Measurements from ENCODE around the gene ABCA1.

ABCA1 gene

GRCh38 chr9:104836235-104836634 is 91.7 kb downstream of the ABCA1 start:
- Histone ChIP-seq H2AFZ (ENCODE audit: low read depth, low read length, severe bottlenecking) (no peak overlapping the region), H3K9me3 (ENCODE audit: insufficient read depth, low read length) (no peaks in the 10 kb centered on the region), H4K20me1 (ENCODE audit: low read depth, low read length) (no peaks in the 10 kb centered on the region), H3K9me2 (replicated peaks; ENCODE audit: insufficient read depth, low read length) (no peaks in the 10 kb centered on the region), H3K4me3 (ENCODE audit: insufficient read depth, low read length, poor library complexity, severe bottlenecking) (no peak overlapping the region), H3K9ac (ENCODE audit: low read length) (no peak overlapping the region), H3K4me2 (ENCODE audit: low read depth, low read length, poor library complexity, severe bottlenecking) (no peak overlapping the region), H3K27ac (ENCODE audit: low read depth, low read length) (no peak overlapping the region), H3K36me3 (ENCODE audit: low read length) (no peaks in the 10 kb centered on the region), H3K27me3 (ENCODE audit: low read length) (no peaks in the 10 kb centered on the region), H3F3A (ENCODE audit: insufficient read depth) (no peaks in the 10 kb centered on the region), H3K79me2 (ENCODE audit: insufficient read depth, low read length) (no peaks in the 10 kb centered on the region)
- TF ChIP-seq, protein P1, sequence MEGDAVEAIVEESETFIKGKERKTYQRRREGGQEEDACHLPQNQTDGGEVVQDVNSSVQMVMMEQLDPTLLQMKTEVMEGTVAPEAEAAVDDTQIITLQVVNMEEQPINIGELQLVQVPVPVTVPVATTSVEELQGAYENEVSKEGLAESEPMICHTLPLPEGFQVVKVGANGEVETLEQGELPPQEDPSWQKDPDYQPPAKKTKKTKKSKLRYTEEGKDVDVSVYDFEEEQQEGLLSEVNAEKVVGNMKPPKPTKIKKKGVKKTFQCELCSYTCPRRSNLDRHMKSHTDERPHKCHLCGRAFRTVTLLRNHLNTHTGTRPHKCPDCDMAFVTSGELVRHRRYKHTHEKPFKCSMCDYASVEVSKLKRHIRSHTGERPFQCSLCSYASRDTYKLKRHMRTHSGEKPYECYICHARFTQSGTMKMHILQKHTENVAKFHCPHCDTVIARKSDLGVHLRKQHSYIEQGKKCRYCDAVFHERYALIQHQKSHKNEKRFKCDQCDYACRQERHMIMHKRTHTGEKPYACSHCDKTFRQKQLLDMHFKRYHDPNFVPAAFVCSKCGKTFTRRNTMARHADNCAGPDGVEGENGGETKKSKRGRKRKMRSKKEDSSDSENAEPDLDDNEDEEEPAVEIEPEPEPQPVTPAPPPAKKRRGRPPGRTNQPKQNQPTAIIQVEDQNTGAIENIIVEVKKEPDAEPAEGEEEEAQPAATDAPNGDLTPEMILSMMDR (IDR thresholded peaks at IDR 0.05; ENCODE audit: insufficient read depth, low read length, poor library complexity, severe bottlenecking), result no peak
- TF ChIP-seq EZH2phosphoT487 (conservative IDR thresholded peaks at IDR 0.05; ENCODE audit: low read length), result no peak

DNA sequence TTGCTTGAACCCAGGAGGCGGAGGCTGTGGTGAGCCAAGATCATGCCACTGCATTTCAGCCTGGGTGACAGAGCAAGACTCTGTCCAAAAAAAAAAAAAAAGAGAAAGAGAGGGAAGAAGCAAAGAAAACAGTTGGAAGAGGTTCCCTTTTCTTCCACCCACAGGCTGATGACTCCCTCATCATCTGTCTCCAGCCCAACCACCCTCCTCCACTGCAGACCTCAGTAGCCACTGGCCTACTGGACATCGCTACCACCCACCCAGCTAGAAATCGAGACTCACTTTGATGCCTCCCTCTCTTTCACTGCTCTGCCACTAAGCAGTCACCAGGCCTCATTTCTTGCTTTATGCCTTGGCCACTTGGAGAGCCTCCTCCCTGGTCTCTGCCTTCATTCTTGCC is 92.8 kb downstream of the ABCA1 start:
- H2AFZ ChIP-seq (ENCODE audit: low read depth, low read length, severe bottlenecking), result no peak overlapping the region
- no peaks in the 10 kb centered on the region for H3K9me3 ChIP-seq (ENCODE audit: insufficient read depth, low read length)
- TF ChIP-seq, protein P1 (IDR thresholded peaks at IDR 0.05; ENCODE audit: insufficient read depth, low read length, poor library complexity, severe bottlenecking), result no peak
- no peak for TF ChIP-seq EZH2phosphoT487 (conservative IDR thresholded peaks at IDR 0.05; ENCODE audit: low read length)
- H3K79me2 ChIP-seq (ENCODE audit: insufficient read depth, low read length), result no peaks in the 10 kb centered on the region
- H3K27me3 ChIP-seq (ENCODE audit: low read length), result no peaks in the 10 kb centered on the region
- H4K20me1 ChIP-seq (ENCODE audit: low read depth, low read length), result no peaks in the 10 kb centered on the region
- H3K4me3 ChIP-seq (ENCODE audit: insufficient read depth, low read length, poor library complexity, severe bottlenecking), result no peak overlapping the region
- no peak overlapping the region for H3K27ac ChIP-seq (ENCODE audit: low read depth, low read length)
- H3K9me2 ChIP-seq (replicated peaks; ENCODE audit: insufficient read depth, low read length), result no peaks in the 10 kb centered on the region
- H3K9ac ChIP-seq (ENCODE audit: low read length), result no peak overlapping the region
- no peak overlapping the region for H3K4me2 ChIP-seq (ENCODE audit: low read depth, low read length, poor library complexity, severe bottlenecking)
- H3K36me3 ChIP-seq (ENCODE audit: low read length), result no peaks in the 10 kb centered on the region
- H3F3A ChIP-seq (ENCODE audit: insufficient read depth), result no peaks in the 10 kb centered on the region

DNA sequence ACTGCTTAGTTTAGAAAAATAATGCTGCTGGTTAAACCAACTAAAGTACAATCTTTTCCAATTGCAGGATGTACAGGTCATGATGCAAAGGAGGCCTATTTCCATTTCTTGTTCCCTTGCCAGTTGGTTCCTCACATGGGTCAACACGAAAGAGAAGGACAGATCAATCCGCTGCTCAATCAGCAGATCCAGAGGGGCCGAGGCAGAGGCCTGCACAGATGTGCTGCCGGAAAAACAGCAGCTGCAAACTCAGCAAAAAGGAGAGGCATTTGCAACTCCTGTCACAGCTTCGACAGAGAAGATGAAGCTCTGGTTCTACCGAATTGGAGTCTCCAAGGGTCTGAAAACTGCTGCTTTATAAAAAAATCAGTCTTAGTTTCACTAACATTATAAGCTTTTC is 94.3 kb downstream of the ABCA1 start:
- Histone ChIP-seq H3K79me2 (ENCODE audit: insufficient read depth, low read length) (no peaks in the 10 kb centered on the region), H3K36me3 (ENCODE audit: low read length) (no peaks in the 10 kb centered on the region), H3K27me3 (ENCODE audit: low read length) (no peaks in the 10 kb centered on the region), H3K4me3 (ENCODE audit: insufficient read depth, low read length, poor library complexity, severe bottlenecking) (no peak overlapping the region), H3K9me2 (replicated peaks; ENCODE audit: insufficient read depth, low read length) (no peaks in the 10 kb centered on the region), H3K9me3 (ENCODE audit: insufficient read depth, low read length) (no peaks in the 10 kb centered on the region), H2AFZ (ENCODE audit: low read depth, low read length, severe bottlenecking) (no peak overlapping the region), H3K4me2 (ENCODE audit: low read depth, low read length, poor library complexity, severe bottlenecking) (no peak overlapping the region), H4K20me1 (ENCODE audit: low read depth, low read length) (no peaks in the 10 kb centered on the region), H3F3A (ENCODE audit: insufficient read depth) (no peaks in the 10 kb centered on the region), H3K9ac (ENCODE audit: low read length) (no peak overlapping the region), H3K27ac (ENCODE audit: low read depth, low read length) (no peak overlapping the region)
- TF ChIP-seq, protein P1 (IDR thresholded peaks at IDR 0.05; ENCODE audit: insufficient read depth, low read length, poor library complexity, severe bottlenecking), result no peak
- no peak for TF ChIP-seq EZH2phosphoT487 (conservative IDR thresholded peaks at IDR 0.05; ENCODE audit: low read length)

All from SU-DHL-6 (cell line).